ENCODE measurements around the gene FEM1C. TPM values are rescaled to one million over a fixed set of nuclear protein-coding genes. Genes with fewer than 3 reads are reported as not detected.
A peak's percentile ranks its signal among the peaks of the same experiment; 100 is the strongest.

Gene FEM1C
- total RNA-seq, 4 donors from 2014 or later = 5.8 to 46.0 (median 40.0) TPM

GRCh38 chr5:115558388-115558956 is 13.9 kb upstream of the FEM1C start:
- intact Hi-C loops (cut with DNase I; ENCODE audit: low total_unique reads) (no loop called here), in situ Hi-C loops (cut with MboI; ENCODE audit: low pct_ligation_motif_present in 1 of 4, low pct_unique_long_range_greater_than_20kb in 1 of 4, low sequenced_read_pairs in 3 of 4) (no loop called here)
- no peak for DNase-seq
- peak overlapping the region in 2 of 4 donors; percentile 2 to 10 for H3K27ac ChIP-seq
- H3K9me3 ChIP-seq = no peaks in the 10 kb centered on the region
- no peak overlapping the region for H3K4me3 ChIP-seq
- no peaks in the 10 kb centered on the region for H3K36me3 ChIP-seq
- TF ChIP-seq EP300 (IDR thresholded peaks at IDR 0.05; ENCODE audit: low read depth) (peak; percentile 57), POLR2A (IDR thresholded peaks at IDR 0.05) (no peak), CTCF (IDR thresholded peaks at IDR 0.05) (no peak), POLR2AphosphoS5 (IDR thresholded peaks at IDR 0.05) (peak in 1 of 3 donors; percentile 22)
- no peaks in the 10 kb centered on the region for H3K27me3 ChIP-seq
- peaks cover 0 to 13% (median 5%) of the 10 kb centered on the region in 4 donors for H3K4me1 ChIP-seq
- WGBS, 2 donors (ENCODE audit: low coverage in 1 of 2) = 53 to 54% methylated on average over 4 of the region's 4 CpGs

- H3K27me3 ChIP-seq = no peaks in the 10 kb centered on the region
- in situ Hi-C loops (cut with MboI; ENCODE audit: low pct_ligation_motif_present in 1 of 4, low pct_unique_long_range_greater_than_20kb in 1 of 4, low sequenced_read_pairs in 3 of 4) = no loop called here
- 61 to 65% methylated on average over 3 of the region's 3 CpGs for WGBS, 2 donors (ENCODE audit: low coverage in 1 of 2)
- H3K4me1 ChIP-seq = peaks cover 0 to 13% (median 5%) of the 10 kb centered on the region in 4 donors
- H3K27ac ChIP-seq = peak overlapping the region in 2 of 4 donors; percentile 2 to 10
- H3K4me3 ChIP-seq = no peak overlapping the region
- DNase-seq = peak; percentile 29
- H3K9me3 ChIP-seq = no peaks in the 10 kb centered on the region
- no peaks in the 10 kb centered on the region for H3K36me3 ChIP-seq
- no peak for TF ChIP-seq POLR2A (IDR thresholded peaks at IDR 0.05)
- no peak for TF ChIP-seq CTCF (IDR thresholded peaks at IDR 0.05)
- TF ChIP-seq EP300 (IDR thresholded peaks at IDR 0.05; ENCODE audit: low read depth) = no peak
- TF ChIP-seq POLR2AphosphoS5 (IDR thresholded peaks at IDR 0.05) = no peak
- intact Hi-C loops (cut with DNase I; ENCODE audit: low total_unique reads) = no loop called here
These were observed 13.3 kb upstream of the FEM1C start for GRCh38 chr5:115557667-115558387.

DNA sequence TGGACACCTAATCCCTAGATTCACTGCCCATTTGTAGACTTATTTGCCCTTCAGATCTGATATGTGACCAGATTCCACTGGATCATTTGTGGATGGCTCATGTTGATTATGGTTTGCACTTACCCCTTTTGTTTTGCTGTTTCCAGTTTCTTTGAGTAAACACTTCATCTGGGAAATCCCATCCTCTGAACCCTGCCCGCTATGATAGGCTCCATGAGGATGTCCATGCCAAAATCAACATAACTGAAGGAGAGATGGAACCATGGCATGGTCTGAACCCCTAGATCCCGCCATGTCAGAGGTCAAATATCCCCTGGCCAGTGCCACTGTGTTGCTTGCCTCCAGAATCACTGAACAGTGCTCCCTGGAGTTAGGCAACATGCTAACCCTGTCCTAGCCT is 11.7 kb upstream of the FEM1C start:
- in situ Hi-C loops (cut with MboI; ENCODE audit: low pct_ligation_motif_present in 1 of 4, low pct_unique_long_range_greater_than_20kb in 1 of 4, low sequenced_read_pairs in 3 of 4) = no loop called here
- no peak for DNase-seq
- Histone ChIP-seq H3K4me1 (peaks cover 0 to 13% (median 5%) of the 10 kb centered on the region in 4 donors), H3K27me3 (no peaks in the 10 kb centered on the region), H3K36me3 (no peaks in the 10 kb centered on the region), H3K4me3 (no peak overlapping the region), H3K27ac (no peak overlapping the region), H3K9me3 (no peaks in the 10 kb centered on the region)
- intact Hi-C loops (cut with DNase I; ENCODE audit: low total_unique reads) = no loop called here
- TF ChIP-seq POLR2AphosphoS5 (IDR thresholded peaks at IDR 0.05) (no peak), CTCF (IDR thresholded peaks at IDR 0.05) (no peak), EP300 (IDR thresholded peaks at IDR 0.05; ENCODE audit: low read depth) (no peak), POLR2A (IDR thresholded peaks at IDR 0.05) (no peak)
- WGBS, 2 donors (ENCODE audit: low coverage in 1 of 2) = 83 to 98% methylated on average over 1 to 2 of the region's 2 CpGs

GRCh38 chr5:115555084-115555633 is 10.6 kb upstream of the FEM1C start:
- WGBS, 2 donors (ENCODE audit: low coverage in 1 of 2) = 86 to 92% methylated on average over 4 of the region's 4 CpGs
- H3K4me1 ChIP-seq = peaks cover 0 to 17% (median 5%) of the 10 kb centered on the region in 4 donors
- intact Hi-C loops (cut with DNase I; ENCODE audit: low total_unique reads) (no loop called here), in situ Hi-C loops (cut with MboI; ENCODE audit: low pct_ligation_motif_present in 1 of 4, low pct_unique_long_range_greater_than_20kb in 1 of 4, low sequenced_read_pairs in 3 of 4) (no loop called here)
- H3K4me3 ChIP-seq = no peak overlapping the region
- H3K9me3 ChIP-seq = no peaks in the 10 kb centered on the region
- TF ChIP-seq CTCF (IDR thresholded peaks at IDR 0.05) = no peak
- peak in 1 of 3 donors; percentile 15 for TF ChIP-seq POLR2AphosphoS5 (IDR thresholded peaks at IDR 0.05)
- H3K36me3 ChIP-seq = no peaks in the 10 kb centered on the region
- no peak overlapping the region for H3K27ac ChIP-seq
- no peaks in the 10 kb centered on the region for H3K27me3 ChIP-seq
- no peak for DNase-seq
